ENCODE data around the gene VTI1A.

DNA sequence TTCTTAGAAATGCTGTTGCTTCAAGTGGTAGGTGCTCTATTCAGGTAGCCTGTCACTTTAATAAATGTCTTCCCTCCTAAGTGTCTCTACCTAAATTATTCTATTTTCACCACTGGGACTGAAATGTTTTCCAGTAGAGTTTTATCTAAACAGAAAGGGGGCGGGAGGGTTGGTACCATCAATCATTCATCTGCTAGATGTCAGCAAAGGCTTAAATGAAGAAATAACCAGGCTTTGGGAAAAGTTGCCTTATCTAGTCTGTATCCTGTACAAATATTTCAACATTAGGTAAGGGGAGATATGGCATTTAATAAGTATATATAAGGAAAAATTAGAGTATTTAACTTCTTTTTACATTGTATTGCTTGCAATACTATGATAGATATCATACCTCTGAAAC lies 51.8 kb downstream of the VTI1A start:
- TF ChIP-seq, protein P1, sequence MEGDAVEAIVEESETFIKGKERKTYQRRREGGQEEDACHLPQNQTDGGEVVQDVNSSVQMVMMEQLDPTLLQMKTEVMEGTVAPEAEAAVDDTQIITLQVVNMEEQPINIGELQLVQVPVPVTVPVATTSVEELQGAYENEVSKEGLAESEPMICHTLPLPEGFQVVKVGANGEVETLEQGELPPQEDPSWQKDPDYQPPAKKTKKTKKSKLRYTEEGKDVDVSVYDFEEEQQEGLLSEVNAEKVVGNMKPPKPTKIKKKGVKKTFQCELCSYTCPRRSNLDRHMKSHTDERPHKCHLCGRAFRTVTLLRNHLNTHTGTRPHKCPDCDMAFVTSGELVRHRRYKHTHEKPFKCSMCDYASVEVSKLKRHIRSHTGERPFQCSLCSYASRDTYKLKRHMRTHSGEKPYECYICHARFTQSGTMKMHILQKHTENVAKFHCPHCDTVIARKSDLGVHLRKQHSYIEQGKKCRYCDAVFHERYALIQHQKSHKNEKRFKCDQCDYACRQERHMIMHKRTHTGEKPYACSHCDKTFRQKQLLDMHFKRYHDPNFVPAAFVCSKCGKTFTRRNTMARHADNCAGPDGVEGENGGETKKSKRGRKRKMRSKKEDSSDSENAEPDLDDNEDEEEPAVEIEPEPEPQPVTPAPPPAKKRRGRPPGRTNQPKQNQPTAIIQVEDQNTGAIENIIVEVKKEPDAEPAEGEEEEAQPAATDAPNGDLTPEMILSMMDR (IDR thresholded peaks at IDR 0.05; ENCODE audit: low read length): no peak
- no peak for TF ChIP-seq EZH2 (optimal IDR thresholded peaks at IDR 0.05; ENCODE audit: low read depth, low read length)
